ENCODE measurements around the gene USP10.

USP10 gene

DNA sequence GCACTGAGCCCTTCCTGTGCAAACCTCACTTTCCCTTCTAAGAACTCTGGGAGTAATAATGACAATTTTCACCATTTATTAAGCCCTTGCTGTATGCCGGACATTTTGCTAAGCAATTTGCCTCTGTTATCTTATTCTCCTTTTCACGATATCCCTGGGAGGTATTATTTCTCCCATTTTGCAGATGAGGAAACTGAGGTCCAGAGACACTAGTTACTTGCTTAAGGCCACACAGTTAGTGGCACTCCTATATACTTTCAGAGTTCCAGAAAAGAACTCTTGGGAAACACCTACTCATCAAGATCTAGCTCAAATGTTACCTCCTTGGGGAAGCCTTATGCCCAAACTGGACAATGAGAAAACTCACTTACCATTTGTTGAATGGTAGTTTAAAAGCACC is 4.8 kb upstream of the USP10 start:
- TF ChIP-seq, protein P1, sequence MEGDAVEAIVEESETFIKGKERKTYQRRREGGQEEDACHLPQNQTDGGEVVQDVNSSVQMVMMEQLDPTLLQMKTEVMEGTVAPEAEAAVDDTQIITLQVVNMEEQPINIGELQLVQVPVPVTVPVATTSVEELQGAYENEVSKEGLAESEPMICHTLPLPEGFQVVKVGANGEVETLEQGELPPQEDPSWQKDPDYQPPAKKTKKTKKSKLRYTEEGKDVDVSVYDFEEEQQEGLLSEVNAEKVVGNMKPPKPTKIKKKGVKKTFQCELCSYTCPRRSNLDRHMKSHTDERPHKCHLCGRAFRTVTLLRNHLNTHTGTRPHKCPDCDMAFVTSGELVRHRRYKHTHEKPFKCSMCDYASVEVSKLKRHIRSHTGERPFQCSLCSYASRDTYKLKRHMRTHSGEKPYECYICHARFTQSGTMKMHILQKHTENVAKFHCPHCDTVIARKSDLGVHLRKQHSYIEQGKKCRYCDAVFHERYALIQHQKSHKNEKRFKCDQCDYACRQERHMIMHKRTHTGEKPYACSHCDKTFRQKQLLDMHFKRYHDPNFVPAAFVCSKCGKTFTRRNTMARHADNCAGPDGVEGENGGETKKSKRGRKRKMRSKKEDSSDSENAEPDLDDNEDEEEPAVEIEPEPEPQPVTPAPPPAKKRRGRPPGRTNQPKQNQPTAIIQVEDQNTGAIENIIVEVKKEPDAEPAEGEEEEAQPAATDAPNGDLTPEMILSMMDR (conservative IDR thresholded peaks at IDR 0.05; ENCODE audit: control insufficient read depth, insufficient read depth, low read depth, low read length): no peak
- H3K4me3 ChIP-seq (ENCODE audit: control insufficient read depth, low read depth, low read length): no peak overlapping the region
- DNase-seq (ENCODE audit: low read depth): no peak

DNA sequence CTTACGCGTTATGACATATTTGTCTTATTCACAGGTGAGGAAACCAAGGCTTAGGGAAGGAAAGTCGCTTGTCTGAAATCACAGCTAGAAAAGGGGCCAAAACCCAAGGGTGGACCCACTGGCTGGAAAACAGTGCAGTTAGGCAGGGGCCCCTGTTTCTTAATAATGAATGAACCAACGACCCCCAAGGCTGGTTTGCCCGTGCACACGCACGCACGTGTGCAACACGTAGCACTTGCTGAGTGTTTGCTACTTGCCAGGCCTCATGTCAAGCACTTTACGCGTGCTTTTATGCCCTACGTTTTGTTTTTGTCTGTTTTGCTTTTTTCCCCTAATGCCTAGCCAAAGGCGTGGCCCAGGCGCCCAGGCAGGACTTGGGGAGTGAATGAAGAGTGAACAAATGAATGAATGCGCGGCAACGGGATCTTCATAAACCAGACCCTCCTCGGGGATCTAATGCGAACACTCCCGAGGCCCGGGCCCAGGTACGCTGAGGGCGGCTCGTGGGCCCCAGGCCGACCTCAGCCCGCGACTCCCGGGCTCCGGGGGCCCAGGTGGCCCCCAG is 571 bp upstream of the USP10 start:
- DNase-seq (ENCODE audit: low read depth): no peak
- peak overlapping the region; percentile 91 for H3K4me3 ChIP-seq (ENCODE audit: control insufficient read depth, low read depth, low read length)
- TF ChIP-seq, protein P1 (conservative IDR thresholded peaks at IDR 0.05; ENCODE audit: control insufficient read depth, insufficient read depth, low read depth, low read length): no peak

DNA sequence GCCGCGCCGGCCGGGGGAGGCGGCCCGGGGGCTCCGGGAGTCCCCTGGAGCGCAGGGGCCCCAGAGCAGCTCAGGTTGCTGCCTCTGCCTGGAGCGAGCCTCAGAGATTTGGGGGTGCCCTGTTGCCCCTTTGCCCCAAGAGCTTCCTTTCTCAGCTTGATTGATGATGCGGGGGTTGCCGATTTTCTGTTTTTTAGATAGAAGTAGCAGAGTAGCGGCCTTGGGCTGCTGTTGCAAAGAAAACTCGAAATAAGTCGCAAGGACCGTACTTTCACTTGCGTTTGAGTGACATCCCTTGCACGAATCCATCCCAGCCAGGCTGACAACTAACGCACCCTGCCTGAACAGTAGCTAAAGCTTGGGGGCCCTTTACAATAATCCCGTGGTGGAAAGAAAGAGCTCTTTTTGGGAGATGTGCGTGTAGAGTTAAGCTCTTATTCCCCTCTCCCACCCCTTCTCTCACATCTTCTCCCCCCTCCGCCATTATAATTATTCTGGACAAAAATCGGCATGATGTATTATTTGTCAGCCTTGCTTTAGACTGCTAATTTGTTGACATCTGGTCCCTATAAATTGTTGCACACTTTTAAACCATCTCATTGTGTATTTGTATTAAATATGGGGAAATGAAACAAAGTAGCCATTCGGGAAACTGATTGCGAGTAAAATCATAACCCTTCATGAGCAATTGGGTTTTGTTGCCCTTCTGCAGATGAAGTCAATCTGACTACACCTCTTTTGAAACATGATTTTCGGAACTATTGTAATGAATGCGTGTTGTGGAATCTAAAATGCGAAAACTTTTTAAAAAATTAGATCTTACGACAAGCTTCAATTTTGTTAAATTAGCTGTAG is 873 bp downstream of the USP10 start:
- TF ChIP-seq, protein P1 (conservative IDR thresholded peaks at IDR 0.05; ENCODE audit: control insufficient read depth, insufficient read depth, low read depth, low read length): no peak
- H3K4me3 ChIP-seq (ENCODE audit: control insufficient read depth, low read depth, low read length): peak overlapping the region; percentile 91
- peak; percentile 29 for DNase-seq (ENCODE audit: low read depth)

DNA sequence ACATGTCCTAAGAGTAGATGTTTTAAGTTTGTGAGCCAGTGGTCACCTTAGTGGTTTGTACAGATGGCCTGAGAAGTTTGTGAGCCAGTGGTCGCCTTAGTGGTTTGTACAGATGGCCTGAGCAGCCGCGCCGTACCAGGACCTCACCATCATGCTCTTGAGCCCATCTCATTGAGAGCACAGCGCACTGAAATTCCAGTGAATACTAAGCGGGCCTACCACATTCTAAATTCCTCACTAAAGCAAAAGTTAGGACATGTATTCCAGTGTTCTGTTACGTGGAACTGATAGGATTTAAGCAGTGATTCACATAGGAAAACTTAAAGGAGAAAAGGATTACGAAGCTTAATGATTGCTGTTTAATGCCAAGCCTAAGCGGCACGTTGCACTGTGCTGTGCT is 3.9 kb downstream of the USP10 start:
- TF ChIP-seq, protein P1 (conservative IDR thresholded peaks at IDR 0.05; ENCODE audit: control insufficient read depth, insufficient read depth, low read depth, low read length): no peak

DNA sequence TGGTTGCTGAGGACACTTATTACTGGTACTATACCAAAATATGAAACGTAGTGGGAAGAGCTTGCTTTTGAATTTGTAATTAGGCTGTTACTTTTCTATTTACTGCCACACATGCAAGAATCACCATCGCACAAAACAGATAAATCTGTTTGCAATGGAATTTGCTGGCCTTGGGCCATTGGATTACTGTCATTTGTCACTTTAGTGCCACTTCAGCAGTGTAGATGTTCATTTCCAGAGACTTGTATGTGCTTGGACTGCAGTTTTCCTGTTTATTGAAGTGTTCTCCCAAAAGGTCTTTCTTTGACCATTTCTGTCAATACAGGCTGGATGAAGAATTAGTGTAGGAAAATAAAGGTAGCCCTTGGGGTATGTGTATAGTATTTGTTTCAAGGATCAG is 4.5 kb downstream of the USP10 start:
- TF ChIP-seq, protein P1 (conservative IDR thresholded peaks at IDR 0.05; ENCODE audit: control insufficient read depth, insufficient read depth, low read depth, low read length): no peak
- no peak for DNase-seq (ENCODE audit: low read depth)
- no peak overlapping the region for H3K4me3 ChIP-seq (ENCODE audit: control insufficient read depth, low read depth, low read length)

More for the DNA sequence above, 3.9 kb downstream of the USP10 start:
- no peak for DNase-seq (ENCODE audit: low read depth)
- H3K4me3 ChIP-seq (ENCODE audit: control insufficient read depth, low read depth, low read length): no peak overlapping the region

DNA sequence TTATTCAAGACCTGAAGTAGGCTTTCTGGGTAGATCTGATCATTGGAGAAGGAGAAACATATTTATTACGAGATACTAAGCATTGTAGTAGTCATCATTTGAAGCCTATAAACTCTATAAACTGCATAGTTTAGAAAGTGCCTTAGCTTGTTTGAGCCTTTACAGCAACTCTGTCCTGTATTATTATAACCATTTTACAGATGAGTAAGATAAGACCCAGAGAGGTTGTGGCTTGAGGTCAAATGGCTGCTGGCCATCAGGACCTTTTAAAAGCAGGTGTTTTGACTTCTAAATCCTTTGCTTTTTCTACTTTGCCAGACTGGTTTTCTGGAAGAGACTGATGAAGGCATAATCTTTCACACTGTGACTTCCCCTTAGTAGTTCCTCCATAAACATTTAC is 7.1 kb downstream of the USP10 start:
- H3K4me3 ChIP-seq (ENCODE audit: control insufficient read depth, low read depth, low read length): no peak overlapping the region
- no peak for DNase-seq (ENCODE audit: low read depth)
- TF ChIP-seq, protein P1 (conservative IDR thresholded peaks at IDR 0.05; ENCODE audit: control insufficient read depth, insufficient read depth, low read depth, low read length): no peak
